HG03520 (cell line): ENCODE results near the gene MOV10.
"Not testable (repeated sequence)": the region's sequence is repeated elsewhere in the genome, so short reads cannot be mapped to it uniquely, and the experiment has no call there.

Experiments
- ATAC-seq: cut with Tn5 transposase; IDR thresholded peaks from one replicate; pipeline ENCODE4 v1.9.1; 2021; ENCODE audit warnings: mild to moderate bottlenecking, moderate library complexity; ENCODE audit not compliant: unreplicated experiment

Gene MOV10, protein sequence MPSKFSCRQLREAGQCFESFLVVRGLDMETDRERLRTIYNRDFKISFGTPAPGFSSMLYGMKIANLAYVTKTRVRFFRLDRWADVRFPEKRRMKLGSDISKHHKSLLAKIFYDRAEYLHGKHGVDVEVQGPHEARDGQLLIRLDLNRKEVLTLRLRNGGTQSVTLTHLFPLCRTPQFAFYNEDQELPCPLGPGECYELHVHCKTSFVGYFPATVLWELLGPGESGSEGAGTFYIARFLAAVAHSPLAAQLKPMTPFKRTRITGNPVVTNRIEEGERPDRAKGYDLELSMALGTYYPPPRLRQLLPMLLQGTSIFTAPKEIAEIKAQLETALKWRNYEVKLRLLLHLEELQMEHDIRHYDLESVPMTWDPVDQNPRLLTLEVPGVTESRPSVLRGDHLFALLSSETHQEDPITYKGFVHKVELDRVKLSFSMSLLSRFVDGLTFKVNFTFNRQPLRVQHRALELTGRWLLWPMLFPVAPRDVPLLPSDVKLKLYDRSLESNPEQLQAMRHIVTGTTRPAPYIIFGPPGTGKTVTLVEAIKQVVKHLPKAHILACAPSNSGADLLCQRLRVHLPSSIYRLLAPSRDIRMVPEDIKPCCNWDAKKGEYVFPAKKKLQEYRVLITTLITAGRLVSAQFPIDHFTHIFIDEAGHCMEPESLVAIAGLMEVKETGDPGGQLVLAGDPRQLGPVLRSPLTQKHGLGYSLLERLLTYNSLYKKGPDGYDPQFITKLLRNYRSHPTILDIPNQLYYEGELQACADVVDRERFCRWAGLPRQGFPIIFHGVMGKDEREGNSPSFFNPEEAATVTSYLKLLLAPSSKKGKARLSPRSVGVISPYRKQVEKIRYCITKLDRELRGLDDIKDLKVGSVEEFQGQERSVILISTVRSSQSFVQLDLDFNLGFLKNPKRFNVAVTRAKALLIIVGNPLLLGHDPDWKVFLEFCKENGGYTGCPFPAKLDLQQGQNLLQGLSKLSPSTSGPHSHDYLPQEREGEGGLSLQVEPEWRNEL

DNA sequence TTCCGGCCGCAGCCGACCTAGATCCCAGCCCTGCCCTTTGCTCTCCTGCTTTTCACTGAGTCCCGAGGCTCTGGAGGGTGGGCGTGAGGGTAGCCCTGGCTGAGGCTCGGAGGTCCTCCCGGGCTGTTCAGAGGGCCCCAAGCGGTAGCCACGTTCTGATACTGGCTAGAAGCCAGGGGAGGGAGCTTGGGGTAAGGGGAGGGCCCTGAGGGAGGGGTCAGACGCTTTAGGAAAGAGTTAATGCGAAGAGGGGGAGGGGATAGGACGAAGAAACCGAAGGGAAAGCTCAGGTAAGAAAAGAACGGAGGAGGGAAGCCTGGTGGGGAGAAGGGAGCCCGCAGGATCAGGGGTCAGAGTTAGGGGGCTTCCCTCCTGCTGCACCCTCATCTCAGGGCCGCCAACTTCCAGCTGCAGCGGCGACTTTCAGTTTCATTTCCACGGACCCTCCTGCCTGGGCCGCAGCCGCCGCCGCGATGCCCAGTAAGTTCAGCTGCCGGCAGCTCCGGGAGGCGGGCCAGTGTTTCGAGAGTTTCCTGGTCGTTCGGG is at the start of gene MOV10:
MOV10 (plus strand) TSS at position 220 of the 546 bp plus-strand sequence; CDS start at position 474, 254 bp downstream.
- peak; percentile 51 for ATAC-seq

DNA sequence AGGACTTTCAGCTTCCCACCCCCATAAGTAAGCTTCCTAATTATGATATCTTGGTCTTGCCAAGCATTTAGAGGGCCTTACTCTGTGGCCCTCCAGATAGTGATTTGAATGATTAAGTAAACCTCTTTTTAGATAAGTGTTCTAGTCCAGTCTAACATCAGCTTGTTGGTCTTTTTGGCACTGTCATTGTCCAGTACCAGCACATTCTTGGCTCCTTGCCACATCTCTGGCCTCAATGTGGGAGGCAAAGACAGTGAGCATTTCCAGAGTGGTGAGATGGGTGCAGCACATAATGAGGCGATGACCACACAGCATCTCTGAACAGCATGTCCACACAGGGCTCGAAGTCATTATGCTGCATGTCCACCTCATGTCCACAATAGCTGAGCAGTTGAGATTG is 48.8 kb upstream of the MOV10 start:
- no peak for ATAC-seq

- no peak for ATAC-seq
These were observed 48.3 kb upstream of the MOV10 start for GRCh38 chr1:112626193-112626592.

DNA sequence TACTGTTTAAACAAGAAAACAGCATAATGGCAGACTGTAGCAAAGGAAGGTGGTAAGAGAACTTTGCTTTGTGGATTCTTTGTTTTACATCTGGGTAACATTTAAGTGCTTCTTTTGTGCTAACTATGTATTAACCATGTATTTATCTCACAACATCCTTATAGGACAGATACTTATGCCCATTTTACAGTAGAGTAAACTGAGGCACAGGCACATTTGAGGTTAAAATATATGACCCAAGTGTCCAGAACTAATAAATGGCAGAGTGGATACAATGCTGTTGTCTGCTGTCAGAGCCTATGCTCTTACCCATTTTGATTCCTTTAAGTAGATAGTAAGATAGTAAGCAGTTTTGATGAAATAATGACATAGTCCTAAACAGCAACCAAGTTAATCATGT is 47.6 kb upstream of the MOV10 start:
- ATAC-seq: no peak

DNA sequence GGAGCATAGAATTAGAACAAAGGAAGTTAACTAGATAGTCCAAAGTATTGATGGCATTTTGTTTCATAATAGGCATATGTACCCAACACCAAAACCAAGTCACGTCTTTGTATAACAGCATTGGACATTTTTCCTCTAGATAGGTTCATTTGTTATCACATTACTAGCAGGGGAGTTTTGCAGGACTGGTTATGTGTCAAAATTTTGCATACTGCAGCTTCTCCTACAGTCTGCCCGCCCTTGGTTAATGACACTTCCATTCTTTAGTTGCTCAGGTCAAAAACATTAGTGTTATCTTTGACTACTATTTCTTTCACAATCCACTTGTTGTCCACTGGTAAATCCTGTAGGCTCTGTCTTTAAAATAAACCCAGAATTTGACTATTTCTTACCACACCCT is 45.9 kb upstream of the MOV10 start:
- ATAC-seq: no peak

- ATAC-seq: no peak
These were observed 45.2 kb upstream of the MOV10 start for GRCh38 chr1:112629256-112629655.

- ATAC-seq: no peak
These were observed 40.8 kb upstream of the MOV10 start for GRCh38 chr1:112633628-112634027.

DNA sequence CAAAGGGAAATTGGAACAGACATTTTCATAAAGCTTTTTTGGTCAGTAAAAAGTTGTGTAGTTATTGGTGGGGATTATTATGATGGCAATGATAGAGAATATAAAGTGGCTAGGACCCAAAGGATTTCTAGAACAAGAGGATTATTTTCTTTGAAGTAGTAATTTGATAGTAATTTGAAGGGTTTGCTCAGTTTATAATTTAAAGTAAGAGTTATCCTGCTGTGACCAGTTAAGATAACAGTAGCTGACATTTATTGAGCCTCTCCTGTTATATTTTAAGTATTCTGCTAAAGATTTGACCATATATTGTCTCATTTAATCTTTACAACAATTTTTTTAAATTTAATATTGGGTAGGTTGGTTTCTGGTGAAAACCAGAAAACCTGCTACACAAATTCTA is 40.1 kb upstream of the MOV10 start:
- ATAC-seq: no peak

- no peak for ATAC-seq
These were observed 38.4 kb upstream of the MOV10 start for GRCh38 chr1:112636056-112636455.

GRCh38 chr1:112636597-112637253 is 37.7 kb upstream of the MOV10 start:
- no peak for ATAC-seq

DNA sequence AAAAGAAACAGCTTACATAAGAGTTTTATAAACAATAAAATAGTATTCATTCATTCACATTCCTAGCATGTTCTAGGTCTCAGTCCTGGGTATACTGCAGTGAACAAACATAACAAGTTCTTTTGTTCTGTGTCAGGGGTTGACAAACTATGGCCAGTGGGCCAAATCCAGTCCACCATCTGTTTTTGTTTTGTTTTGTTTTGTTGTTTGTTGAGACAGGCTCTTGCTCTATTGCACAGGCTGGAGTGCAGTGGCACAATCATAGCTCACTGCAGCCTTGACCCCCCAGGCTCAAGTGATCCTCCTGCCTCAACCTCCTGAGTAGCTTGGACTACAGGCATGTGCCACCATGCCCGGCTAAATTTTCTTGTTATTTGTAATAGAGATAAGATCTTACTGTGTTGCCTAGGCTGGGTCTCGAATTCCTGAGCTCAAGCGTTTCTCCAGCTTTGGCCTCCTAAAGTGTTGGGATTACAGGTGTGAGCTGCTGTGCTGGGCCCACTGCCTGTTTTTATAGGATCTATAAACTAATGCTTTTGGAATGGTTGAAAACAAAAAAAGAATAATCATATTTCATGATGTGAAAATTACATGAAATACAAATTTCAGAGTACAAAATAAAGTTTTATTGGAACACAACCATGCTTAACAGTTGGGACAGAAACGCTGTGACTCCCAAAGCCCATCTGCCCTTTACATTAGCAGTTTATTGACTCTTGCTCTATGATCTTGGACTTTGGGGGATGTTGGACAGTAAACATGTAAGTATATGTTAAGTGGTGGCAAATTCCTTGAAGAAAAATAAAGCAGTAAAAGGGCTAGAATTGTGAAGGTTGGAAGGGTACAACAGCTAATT is 37.0 kb upstream of the MOV10 start:
- no peak for ATAC-seq

DNA sequence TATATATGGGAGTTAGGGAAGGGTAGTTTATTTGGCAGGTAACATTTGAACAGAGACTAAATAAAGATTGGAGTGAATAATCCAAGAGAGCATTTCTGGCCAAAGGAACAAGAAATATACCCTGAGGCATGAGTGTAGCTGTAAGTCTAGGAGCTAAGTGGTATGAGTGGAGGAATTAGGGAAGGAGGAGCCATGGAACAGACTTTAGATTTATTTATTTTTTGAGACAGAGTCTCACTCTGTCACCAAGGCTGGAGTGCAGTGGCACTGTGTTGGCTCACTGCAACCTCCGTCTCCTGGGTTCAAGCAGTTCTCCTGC is 36.4 kb upstream of the MOV10 start:
- ATAC-seq: no peak

DNA sequence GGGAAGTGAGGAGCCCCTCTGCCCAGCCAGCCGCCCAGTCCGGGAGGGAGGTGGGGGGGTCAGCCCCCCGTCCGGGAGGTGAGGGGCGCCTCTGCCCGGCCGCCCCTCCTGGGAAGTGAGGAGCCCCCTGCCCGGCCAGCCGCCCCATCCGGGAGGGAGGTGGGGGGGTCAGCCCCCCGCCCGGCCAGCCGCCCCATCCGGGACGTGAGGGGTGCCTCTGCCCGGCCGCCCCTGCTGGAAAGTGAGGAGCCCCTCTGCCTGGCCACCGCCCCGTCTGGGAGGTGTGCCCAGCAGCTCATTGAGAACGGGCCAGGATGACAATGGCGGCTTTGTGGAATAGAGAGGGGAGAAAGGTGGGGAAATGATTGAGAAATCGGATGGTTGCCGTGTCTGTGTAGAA is 34.0 kb upstream of the MOV10 start:
- not testable (repeated sequence) for ATAC-seq

GRCh38 chr1:112643080-112643479 is 31.4 kb upstream of the MOV10 start:
- ATAC-seq: no peak

GRCh38 chr1:112646225-112646624 is 28.2 kb upstream of the MOV10 start:
- ATAC-seq: no peak

DNA sequence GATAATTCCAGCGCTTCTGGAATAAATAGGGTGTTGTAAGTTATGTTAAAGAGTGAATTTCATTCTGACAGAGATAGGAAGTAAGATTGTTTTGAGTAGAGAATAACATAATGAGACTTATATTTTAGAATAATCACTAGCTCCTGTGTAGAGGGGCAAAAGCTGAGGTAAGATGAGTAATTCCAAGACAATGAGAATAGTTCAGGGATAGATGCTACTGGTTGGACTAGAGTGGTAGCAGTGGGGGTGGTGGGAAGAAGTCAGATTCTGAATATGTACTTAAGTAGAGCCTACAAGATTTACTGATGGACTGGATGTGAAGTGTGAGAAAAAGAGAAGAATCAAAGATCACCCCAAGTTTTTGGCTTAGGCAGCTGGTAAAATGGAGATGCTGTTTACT is 23.3 kb upstream of the MOV10 start:
- ATAC-seq: no peak

DNA sequence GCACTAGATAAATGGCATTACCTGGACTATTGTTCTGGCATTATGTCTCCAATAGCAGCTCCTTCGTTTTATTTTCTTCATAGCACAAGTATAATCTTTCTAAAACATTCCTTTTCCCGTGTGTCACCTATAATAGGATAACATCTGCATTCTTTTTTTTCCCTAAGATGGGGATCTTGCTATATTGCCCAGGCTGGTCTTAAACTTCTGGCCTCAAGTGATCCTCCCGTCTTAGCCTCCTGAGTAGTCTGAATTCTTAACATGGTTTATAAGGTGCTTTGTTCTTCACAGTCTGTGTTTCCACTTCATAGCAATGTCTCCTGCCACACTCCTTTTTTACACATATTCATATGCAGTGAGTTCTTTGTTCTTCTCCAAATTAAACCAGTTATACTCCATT is 8.6 kb upstream of the MOV10 start:
- no peak for ATAC-seq

GRCh38 chr1:112666946-112667345 is 7.5 kb upstream of the MOV10 start:
- no peak for ATAC-seq

DNA sequence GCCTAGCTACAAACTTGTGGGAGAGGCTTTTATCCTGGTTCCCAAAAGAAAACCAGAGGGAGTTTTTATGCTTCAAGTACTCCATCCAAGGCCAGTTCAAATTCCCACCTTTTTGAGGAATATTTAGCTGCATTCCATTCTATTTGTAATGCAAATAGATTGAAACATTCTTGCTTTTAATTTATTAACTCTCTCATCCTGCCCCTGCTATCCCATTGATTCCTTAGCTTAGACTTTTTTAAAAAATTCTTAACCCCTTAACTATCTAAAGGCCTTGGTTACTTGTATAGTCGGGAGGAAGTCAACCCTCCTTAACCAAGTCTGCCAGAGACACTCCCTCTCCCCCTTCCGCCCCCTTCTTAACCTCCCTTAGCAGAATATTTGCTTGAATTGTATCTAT is 2.5 kb upstream of the MOV10 start:
- ATAC-seq: no peak

DNA sequence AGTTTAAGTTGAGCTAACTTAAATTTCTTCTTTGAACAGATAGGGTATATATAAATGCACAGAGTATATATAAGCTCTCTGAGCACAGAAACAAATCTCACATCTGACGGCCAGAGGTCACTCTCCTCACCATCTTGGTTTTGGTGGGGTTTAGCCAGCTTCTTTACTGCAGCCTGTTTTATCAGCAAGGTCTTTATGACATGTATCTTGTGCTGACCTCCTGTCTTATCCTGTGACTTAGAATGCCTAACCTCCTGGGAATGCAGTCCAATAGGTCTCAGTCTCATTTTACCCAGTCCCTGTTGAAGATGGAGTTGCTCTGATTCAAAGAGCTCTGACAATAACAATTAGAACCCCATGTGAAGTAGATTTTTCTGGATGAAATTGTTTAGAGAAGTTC is 1.6 kb upstream of the MOV10 start:
- ATAC-seq: no peak
